ENCODE results near the gene KIF22.

GRCh38 chr16:29745121-29745852 lies 45.3 kb upstream of the KIF22 start:
- no peak for TF ChIP-seq CTCF (IDR thresholded peaks at IDR 0.05; ENCODE audit: low read length)
- no peak for TF ChIP-seq EZH2phosphoT487 (IDR thresholded peaks at IDR 0.05; ENCODE audit: low read length)
- no peak for TF ChIP-seq EZH2 (optimal IDR thresholded peaks at IDR 0.05; ENCODE audit: low read depth, low read length)

Measured in MM.1S (cell line).